ENCODE data around the gene ALS2CL.

- TF ChIP-seq CTCF (IDR thresholded peaks at IDR 0.05) (no peak), POLR2A (IDR thresholded peaks at IDR 0.05) (no peak)
Measured at GRCh38 chr3:46701181-46701939, 7.9 kb upstream of the ALS2CL start, which contains the start of gene TMIE.
